ENCODE measurements around the gene S100A8.

S100A8 gene

GRCh38 chr1:153345187-153346076, 45.4 kb downstream of the S100A8 start:
- no peak for DNase-seq

GRCh38 chr1:153344718-153345025, 46.2 kb downstream of the S100A8 start:
- DNase-seq, result no peak

GRCh38 chr1:153343811-153344717, 46.8 kb downstream of the S100A8 start:
- DNase-seq, result no peak

- no peak for DNase-seq
Measured at GRCh38 chr1:153343040-153343681, 47.7 kb downstream of the S100A8 start.

GRCh38 chr1:153342178-153342577, 48.7 kb downstream of the S100A8 start:
- no peak for DNase-seq

GRCh38 chr1:153341431-153341934, 49.4 kb downstream of the S100A8 start:
- DNase-seq, result no peak

GRCh38 chr1:153340356-153340755, 50.5 kb downstream of the S100A8 start:
- no peak for DNase-seq

All from fibroblast of skin of abdomen (primary cell).